K562 (cell line): ENCODE results near the gene ZNF10. TPM values are rescaled to one million over a fixed set of nuclear protein-coding genes. Genes with fewer than 3 reads are reported as not detected.

Experiments used
- ARNT ChIP-seq, 2 experiments: fragments of 450-650 bp; IDR thresholded peaks; 2 replicates each; pipeline ENCODE4 v1.6.1; 2016; ENCODE audit warnings: mild to moderate bottlenecking in 1 of 2
- ASH1L ChIP-seq: fragments of 450-650 bp; IDR thresholded peaks from 2 replicates; pipeline ENCODE4 v1.6.1; 2018; ENCODE audit warnings: borderline replicate concordance, mild to moderate bottlenecking, low read depth; ENCODE audit not compliant: partially characterized antibody
- ATF3 ChIP-seq, 2 experiments: fragments of 450-650 bp in 1 of 2; sonication (generic) in 1 of 2; formaldehyde crosslinking in 1 of 2; IDR thresholded peaks in 1 of 2; conservative IDR thresholded peaks in 1 of 2; 2 replicates each; pipeline versions ENCODE4 v1.6.1 to v1.8.1; 2016 to 2023; ENCODE audit warnings: mild to moderate bottlenecking in 2 of 2, moderate library complexity in 2 of 2, inconsistent platforms in 1 of 2, missing genetic modification reagents in 1 of 2
- BRD9 ChIP-seq: fragments of 450-650 bp; IDR thresholded peaks from 2 replicates; pipeline ENCODE4 v1.6.1; 2018; ENCODE audit warnings: low read depth; ENCODE audit not compliant: partially characterized antibody
- HNRNPL ChIP-seq: fragments of 200-400 bp; formaldehyde crosslinking; IDR thresholded peaks from 2 replicates; pipeline ENCODE4 v1.6.1; 2017; ENCODE audit warnings: low read depth, mild to moderate bottlenecking, low read length
- IRF2 ChIP-seq: sonication (generic); formaldehyde crosslinking; IDR thresholded peaks from 2 replicates; pipeline ENCODE4 v1.8.1; 2022; ENCODE audit warnings: mild to moderate bottlenecking, missing genetic modification reagents
- MLLT1 ChIP-seq, 2 experiments: fragments of 450-650 bp; IDR thresholded peaks; 2 replicates each; pipeline ENCODE4 v1.6.1; 2016
- MYC ChIP-seq, 2 experiments: fragments of 250-450 bp in 1 of 2; sonication (Bioruptor Pico) in 1 of 2; IDR thresholded peaks; 2 replicates each; pipeline versions ENCODE4 v1.5.1 to v1.6.1; 2012 to 2021; ENCODE audit warnings: low read depth in 2 of 2, borderline replicate concordance in 1 of 2, improper control_type of control experiment in 1 of 2, low read length in 1 of 2, mild to moderate bottlenecking in 1 of 2, moderate library complexity in 1 of 2
- NFRKB ChIP-seq: fragments of 450-650 bp; IDR thresholded peaks from 2 replicates; pipeline ENCODE4 v1.6.1; 2016; ENCODE audit warnings: low read depth
- NR2C1 ChIP-seq, 2 experiments: fragments of 450-650 bp; IDR thresholded peaks; 2 replicates each; pipeline ENCODE4 v1.6.1; 2017; ENCODE audit warnings: mild to moderate bottlenecking in 2 of 2, antibody characterized with exemption in 1 of 2, inconsistent platforms in 1 of 2, missing compliant biosample characterization in 1 of 2, missing genetic modification characterization in 1 of 2
- SIX5 ChIP-seq, 2 experiments: IDR thresholded peaks; 2 replicates each; pipeline ENCODE4 v1.6.1; 2011; ENCODE audit warnings: low read length in 2 of 2, borderline replicate concordance in 1 of 2, low read depth in 1 of 2, mild to moderate bottlenecking in 1 of 2, moderate library complexity in 1 of 2; ENCODE audit not compliant: insufficient read depth in 1 of 2
- SOX6 ChIP-seq: fragments of 450-650 bp; IDR thresholded peaks from 2 replicates; pipeline ENCODE4 v1.6.1; 2014; ENCODE audit warnings: mild to moderate bottlenecking
- TRIM24 ChIP-seq, 2 experiments: fragments of 450-650 bp; IDR thresholded peaks; 2 replicates each; pipeline ENCODE4 v1.6.1; 2016
- ZFP30 ChIP-seq: fragments of 250-450 bp; sonication (Bioruptor Pico); IDR thresholded peaks from 2 replicates; pipeline ENCODE4 v1.8.0; 2022; ENCODE audit warnings: moderate library complexity, mild to moderate bottlenecking, inconsistent platforms, borderline replicate concordance
- ZNF274 ChIP-seq: IDR thresholded peaks from 2 replicates; pipeline ENCODE4 v1.6.1; 2011; ENCODE audit warnings: low read depth, mild to moderate bottlenecking, low read length, moderate library complexity, borderline replicate concordance
- ZNF589 ChIP-seq: fragments of 200-800 bp; sonication (Bioruptor generic); IDR thresholded peaks from 2 replicates; pipeline ENCODE4 v1.6.1; 2016; ENCODE audit warnings: low read depth, missing genetic modification characterization, missing compliant biosample characterization
- ZNF766 ChIP-seq: fragments of 200-800 bp; sonication (Bioruptor generic); conservative IDR thresholded peaks from 2 replicates; pipeline ENCODE4 v1.6.1; 2016; ENCODE audit warnings: missing genetic modification characterization, missing compliant biosample characterization
- ZNF830 ChIP-seq: fragments of 250-450 bp; sonication (Bioruptor Pico); IDR thresholded peaks from 2 replicates; pipeline ENCODE4 v1.5.0; 2021; ENCODE audit warnings: mild to moderate bottlenecking
- polyA plus RNA-seq, 8 experiments: library from polyadenylated mRNA; depleted of rRNA in 4 of 8; stranded (reverse) in 5 of 8; unstranded in 3 of 8; fragments of >200 nt; fragmentation: Nextera tagmentation in 2 of 8; fragmentation: Illumina TruSeq in 1 of 8; extraction: Ambion mirVana in 2 of 8; extraction: Trizol in 1 of 8; gene quantifications; 2 replicates each; pipeline versions ENCODE4 v1.2.1 to v1.2.3, GENCODE V29; 2011 to 2014; ENCODE audit warnings: inconsistent platforms in 1 of 8, missing spikeins in 1 of 8
- total RNA-seq, 7 experiments: library from RNA; depleted of rRNA in 6 of 7; stranded (reverse); fragments of >200 nt in 6 of 7; fragmentation: Illumina TruSeq in 2 of 7; extraction: Trizol in 2 of 7; gene quantifications; 2 replicates each; pipeline versions ENCODE4 v1.2.1 to v1.2.3, GENCODE V29; 2011 to 2021; ENCODE audit warnings: low replicate concordance in 1 of 7

The ZNF10 gene
- total and polyA plus RNA-seq, 9 of the 15 experiments (the other 6 are each of a cell fraction or from before 2014, with no cell fraction given), result 3.5 to 5.8 (median 4.9) TPM

GRCh38 chr12:133130808-133131128, 341 bp downstream of the ZNF10 start (continued):
- TF ChIP-seq ATF3 (IDR thresholded peaks at IDR 0.05) (0 out of 2 replicates have a peak, but pooled peaks have one; percentile 6), ATF3 (CRISPR knock-in tag; conservative IDR thresholded peaks at IDR 0.05) (no peak), NFRKB (peak; percentile 72), HNRNPL (no peak), BRD9 (peak; percentile 51), ZNF766 (0 out of 2 replicates have a peak, but pooled peaks have one; percentile 10), ASH1L (peak; percentile 21), SIX5 (IDR thresholded peaks at IDR 0.05; ENCODE audit: borderline replicate concordance in 1 of 2, insufficient read depth in 1 of 2, low read depth in 1 of 2, low read length in 2 of 2) (no peak), SOX6 (no peak), TRIM24 (IDR thresholded peaks at IDR 0.05) (0 out of 4 replicates have a peak, but pooled peaks of 1 of the 2 experiments have one; percentile 13), MLLT1 (IDR thresholded peaks at IDR 0.05) (0 out of 4 replicates have a peak, but pooled peaks of 1 of the 2 experiments have one; percentile 1), MYC (IDR thresholded peaks at IDR 0.05; ENCODE audit: low read depth, low read length) (no peak), MYC (CRISPR knock-in tag; IDR thresholded peaks at IDR 0.05; ENCODE audit: borderline replicate concordance, low read depth) (0 out of 2 replicates have a peak, but pooled peaks have one; percentile 32), ZNF830 (CRISPR knock-in tag) (peak; percentile 90; the same call in 1 of the 2 replicates), ZNF589 (no peak), ARNT (IDR thresholded peaks at IDR 0.05) (peak; percentile 58 to 81; a peak in 2 of 4 replicates), ZFP30 (CRISPR knock-in tag) (no peak), ZNF274 (no peak), IRF2 (CRISPR knock-in tag) (no peak), NR2C1 (IDR thresholded peaks at IDR 0.05) (no peak), NR2C1 (tag; IDR thresholded peaks at IDR 0.05) (0 out of 2 replicates have a peak, but pooled peaks have one; percentile 10)
